Liver (tissue), 9 donors: Measurements from ENCODE around the gene TMTC1. TPM values are rescaled to one million over a fixed set of nuclear protein-coding genes. Genes with fewer than 3 reads are reported as not detected.

Source experiments
- DNase-seq: peaks from one replicate; pipeline ENCODE4 v3.0.0-alpha.2; 2017; ENCODE audit warnings: low spot score
- H3K27ac ChIP-seq, 2 donors: one replicate each; pipeline ENCODE4 v1.7.0; 2013; ENCODE audit warnings: inconsistent platforms in 2 of 2, low read length in 2 of 2, control low read depth in 1 of 2, low read depth in 1 of 2, mild to moderate bottlenecking in 1 of 2
- H3K27me3 ChIP-seq, 4 donors: one replicate each; pipeline versions ENCODE4 v1.6.1 to v1.7.0; 2013; ENCODE audit warnings: low read length in 3 of 4, inconsistent platforms in 1 of 4, mild to moderate bottlenecking in 1 of 4, moderate library complexity in 1 of 4; ENCODE audit not compliant: control insufficient read depth in 4 of 4, insufficient read depth in 4 of 4
- H3K36me3 ChIP-seq, 4 donors: one replicate each; pipeline versions ENCODE4 v1.6.1 to v1.7.0; 2013; ENCODE audit warnings: low read length in 3 of 4, mild to moderate bottlenecking in 3 of 4, low read depth in 1 of 4, moderate library complexity in 1 of 4; ENCODE audit not compliant: control insufficient read depth in 4 of 4, insufficient read depth in 3 of 4
- H3K4me1 ChIP-seq, 4 donors: one replicate each; pipeline versions ENCODE4 v1.6.1 to v1.7.0; 2013; ENCODE audit warnings: low read length in 3 of 4, mild to moderate bottlenecking in 3 of 4, moderate library complexity in 1 of 4; ENCODE audit not compliant: control insufficient read depth in 4 of 4, insufficient read depth in 4 of 4
- H3K4me3 ChIP-seq, 3 donors: one replicate each; pipeline versions ENCODE4 v1.6.1 to v1.7.0; 2013; ENCODE audit warnings: low read length in 3 of 3, control low read depth in 1 of 3, low read depth in 1 of 3, mild to moderate bottlenecking in 1 of 3
- H3K9ac ChIP-seq, 2 donors: one replicate each; pipeline ENCODE4 v1.7.0; 2013; ENCODE audit warnings: low read length in 2 of 2, mild to moderate bottlenecking in 2 of 2, moderate library complexity in 2 of 2, control low read depth in 1 of 2, low read depth in 1 of 2
- H3K9me3 ChIP-seq, 4 donors: one replicate each; pipeline versions ENCODE4 v1.6.1 to v1.7.0; 2013; ENCODE audit warnings: low read length in 3 of 4; ENCODE audit not compliant: control insufficient read depth in 4 of 4
- ATF3 ChIP-seq: IDR thresholded peaks from 2 replicates; pipeline ENCODE4 v1.6.1; 2016; ENCODE audit warnings: antibody characterized with exemption
- EGR1 ChIP-seq, 2 donors: IDR thresholded peaks; 2 replicates each; pipeline ENCODE4 v1.6.1; 2016 to 2018; ENCODE audit warnings: antibody characterized with exemption in 2 of 2, low read depth in 2 of 2
- FOXA1 ChIP-seq: IDR thresholded peaks from 2 replicates; pipeline ENCODE4 v1.6.1; 2016; ENCODE audit warnings: antibody characterized with exemption
- FOXA2 ChIP-seq: IDR thresholded peaks from 2 replicates; pipeline ENCODE4 v1.6.1; 2016; ENCODE audit warnings: antibody characterized with exemption
- GABPA ChIP-seq, 2 donors: IDR thresholded peaks in 1 of 2; conservative IDR thresholded peaks in 1 of 2; 2 replicates each; pipeline ENCODE4 v1.6.1; 2016; ENCODE audit warnings: antibody characterized with exemption in 2 of 2, mild to moderate bottlenecking in 1 of 2, moderate library complexity in 1 of 2
- HNF4A ChIP-seq, 2 donors: conservative IDR thresholded peaks; 2 replicates each; pipeline ENCODE4 v1.6.1; 2016; ENCODE audit warnings: antibody characterized with exemption in 2 of 2, mild to moderate bottlenecking in 2 of 2
- HNF4G ChIP-seq: IDR thresholded peaks from 2 replicates; pipeline ENCODE4 v1.6.1; 2016; ENCODE audit warnings: antibody characterized with exemption
- JUND ChIP-seq, 2 donors: IDR thresholded peaks; 2 replicates each; pipeline ENCODE4 v1.6.1; 2016; ENCODE audit warnings: antibody characterized with exemption in 2 of 2
- NR2F2 ChIP-seq: IDR thresholded peaks from 2 replicates; pipeline ENCODE4 v1.6.1; 2016; ENCODE audit warnings: antibody characterized with exemption
- REST ChIP-seq: IDR thresholded peaks from 2 replicates; pipeline ENCODE4 v1.6.1; 2016; ENCODE audit warnings: antibody characterized with exemption, mild to moderate bottlenecking
- RXRA ChIP-seq, 2 donors: IDR thresholded peaks; 2 replicates each; pipeline ENCODE4 v1.6.1; 2017 to 2018; ENCODE audit warnings: antibody characterized with exemption in 2 of 2, mild to moderate bottlenecking in 1 of 2
- SP1 ChIP-seq: IDR thresholded peaks from 2 replicates; pipeline ENCODE4 v1.6.1; 2018; ENCODE audit warnings: antibody characterized with exemption, mild to moderate bottlenecking
- TAF1 ChIP-seq: conservative IDR thresholded peaks from 2 replicates; pipeline ENCODE4 v1.6.1; 2016; ENCODE audit warnings: antibody characterized with exemption, mild to moderate bottlenecking
- YY1 ChIP-seq: IDR thresholded peaks from 2 replicates; pipeline ENCODE4 v1.6.1; 2016; ENCODE audit warnings: antibody characterized with exemption, mild to moderate bottlenecking
- WGBS: extraction: QIAGEN DNeasy Blood & Tissue Kit; methylation state at CpG from one replicate; pipeline ENCODE4 v1.1.7; 2013; 5-methylcytosine and 5-hydroxymethylcytosine counted together
- polyA plus RNA-seq, 2 donors: library from polyadenylated mRNA; stranded (reverse) in 1 of 2; unstranded in 1 of 2; fragments of 200-250 nt in 1 of 2; fragments of >200 nt in 1 of 2; fragmentation: Nextera tagmentation in 1 of 2; extraction: Ambion mirVana in 1 of 2; gene quantifications; one replicate each; pipeline versions ENCODE4 v1.2.1 to v1.2.3, GENCODE V29; 2013 to 2015
- total RNA-seq, 2 donors: library from RNA; depleted of rRNA; stranded (reverse); fragments of >200 nt; gene quantifications; one replicate each; pipeline ENCODE4 v1.2.3, GENCODE V29; 2014
- TF ChIP-seq, protein P1 (sequence below): IDR thresholded peaks from 2 replicates; pipeline ENCODE4 v1.6.1; 2016; ENCODE audit warnings: antibody characterized with exemption
- TF ChIP-seq, protein P2 (sequence below): IDR thresholded peaks from 2 replicates; pipeline ENCODE4 v1.6.1; 2016; ENCODE audit warnings: antibody characterized with exemption
- TF ChIP-seq, protein P3 (sequence below): fragments of 150-350 bp; IDR thresholded peaks from 2 replicates; pipeline ENCODE4 v1.5.1; 2017; ENCODE audit warnings: improper control_type of control experiment, low read depth, low read length; ENCODE audit not compliant: missing input control
- donor health status: healthy.
- donor health status: healthy.
- donor health status: healthy.
- donor health status: healthy.
- donor health status: healthy.

The TMTC1 gene
- total and polyA plus RNA-seq, 4 donors, result 0.76 to 3.3 (median 2.1) TPM

DNA sequence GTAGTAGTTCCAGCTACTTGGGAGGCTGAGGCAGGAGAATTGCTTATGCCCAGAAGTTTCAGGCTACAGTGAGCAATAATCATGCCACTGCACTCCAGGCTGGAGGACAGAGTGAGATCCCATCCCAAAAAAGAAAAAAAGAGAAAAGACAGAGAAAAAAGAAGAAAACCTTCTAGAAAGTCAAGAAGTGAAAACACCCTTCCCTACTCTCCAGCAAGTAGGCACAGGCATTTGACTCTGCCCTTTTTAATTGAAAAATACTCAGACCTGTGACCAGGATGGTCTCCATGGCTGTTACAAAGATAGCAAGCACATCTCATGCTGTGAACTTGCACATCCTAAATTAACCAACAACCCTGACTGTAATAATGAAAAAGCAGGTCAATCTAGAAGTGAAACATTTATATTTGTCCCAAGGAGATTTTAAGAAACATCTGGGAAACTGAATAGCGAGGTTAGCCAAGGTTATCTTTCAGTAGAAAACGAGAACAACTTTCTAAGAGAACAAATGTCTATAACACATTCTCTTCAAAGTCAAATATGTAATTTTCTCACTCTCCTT is 2.0 kb downstream of the TMTC1 start:
- peaks cover 4 to 17% (median 6%) of the 10 kb centered on the region in 4 donors for H3K4me1 ChIP-seq
- peak overlapping the region in 2 of 3 donors; percentile 80 to 96 for H3K4me3 ChIP-seq
- TF ChIP-seq HNF4A (conservative IDR thresholded peaks at IDR 0.05), result no peak
- no peak for TF ChIP-seq FOXA2
- no peak for TF ChIP-seq GABPA (IDR thresholded peaks at IDR 0.05 in 1 of 2, conservative IDR thresholded peaks at IDR 0.05 in 1 of 2)
- TF ChIP-seq, protein P1, sequence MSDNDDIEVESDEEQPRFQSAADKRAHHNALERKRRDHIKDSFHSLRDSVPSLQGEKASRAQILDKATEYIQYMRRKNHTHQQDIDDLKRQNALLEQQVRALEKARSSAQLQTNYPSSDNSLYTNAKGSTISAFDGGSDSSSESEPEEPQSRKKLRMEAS, result no peak
- no peak for TF ChIP-seq ATF3
- no peak for TF ChIP-seq JUND (IDR thresholded peaks at IDR 0.05)
- TF ChIP-seq TAF1, result no peak
- no peak for TF ChIP-seq NR2F2
- no peak for TF ChIP-seq HNF4G
- TF ChIP-seq, protein P2, sequence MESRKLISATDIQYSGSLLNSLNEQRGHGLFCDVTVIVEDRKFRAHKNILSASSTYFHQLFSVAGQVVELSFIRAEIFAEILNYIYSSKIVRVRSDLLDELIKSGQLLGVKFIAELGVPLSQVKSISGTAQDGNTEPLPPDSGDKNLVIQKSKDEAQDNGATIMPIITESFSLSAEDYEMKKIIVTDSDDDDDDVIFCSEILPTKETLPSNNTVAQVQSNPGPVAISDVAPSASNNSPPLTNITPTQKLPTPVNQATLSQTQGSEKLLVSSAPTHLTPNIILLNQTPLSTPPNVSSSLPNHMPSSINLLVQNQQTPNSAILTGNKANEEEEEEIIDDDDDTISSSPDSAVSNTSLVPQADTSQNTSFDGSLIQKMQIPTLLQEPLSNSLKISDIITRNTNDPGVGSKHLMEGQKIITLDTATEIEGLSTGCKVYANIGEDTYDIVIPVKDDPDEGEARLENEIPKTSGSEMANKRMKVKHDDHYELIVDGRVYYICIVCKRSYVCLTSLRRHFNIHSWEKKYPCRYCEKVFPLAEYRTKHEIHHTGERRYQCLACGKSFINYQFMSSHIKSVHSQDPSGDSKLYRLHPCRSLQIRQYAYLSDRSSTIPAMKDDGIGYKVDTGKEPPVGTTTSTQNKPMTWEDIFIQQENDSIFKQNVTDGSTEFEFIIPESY, result no peak
- TF ChIP-seq FOXA1, result no peak
- no peak for TF ChIP-seq YY1
- TF ChIP-seq REST, result no peak
- no peak for TF ChIP-seq RXRA (IDR thresholded peaks at IDR 0.05)
- TF ChIP-seq SP1, result no peak
- no peak for TF ChIP-seq EGR1 (IDR thresholded peaks at IDR 0.05; ENCODE audit: low read depth in 2 of 2)
- TF ChIP-seq, protein P3, sequence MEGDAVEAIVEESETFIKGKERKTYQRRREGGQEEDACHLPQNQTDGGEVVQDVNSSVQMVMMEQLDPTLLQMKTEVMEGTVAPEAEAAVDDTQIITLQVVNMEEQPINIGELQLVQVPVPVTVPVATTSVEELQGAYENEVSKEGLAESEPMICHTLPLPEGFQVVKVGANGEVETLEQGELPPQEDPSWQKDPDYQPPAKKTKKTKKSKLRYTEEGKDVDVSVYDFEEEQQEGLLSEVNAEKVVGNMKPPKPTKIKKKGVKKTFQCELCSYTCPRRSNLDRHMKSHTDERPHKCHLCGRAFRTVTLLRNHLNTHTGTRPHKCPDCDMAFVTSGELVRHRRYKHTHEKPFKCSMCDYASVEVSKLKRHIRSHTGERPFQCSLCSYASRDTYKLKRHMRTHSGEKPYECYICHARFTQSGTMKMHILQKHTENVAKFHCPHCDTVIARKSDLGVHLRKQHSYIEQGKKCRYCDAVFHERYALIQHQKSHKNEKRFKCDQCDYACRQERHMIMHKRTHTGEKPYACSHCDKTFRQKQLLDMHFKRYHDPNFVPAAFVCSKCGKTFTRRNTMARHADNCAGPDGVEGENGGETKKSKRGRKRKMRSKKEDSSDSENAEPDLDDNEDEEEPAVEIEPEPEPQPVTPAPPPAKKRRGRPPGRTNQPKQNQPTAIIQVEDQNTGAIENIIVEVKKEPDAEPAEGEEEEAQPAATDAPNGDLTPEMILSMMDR, result no peak
- no peaks in the 10 kb centered on the region for H3K36me3 ChIP-seq
- no peak for DNase-seq
- no peak overlapping the region for H3K27ac ChIP-seq
- 70% methylated on average over 2 of the region's 2 CpGs for WGBS
- no peaks in the 10 kb centered on the region for H3K9me3 ChIP-seq
- no peaks in the 10 kb centered on the region for H3K27me3 ChIP-seq
- H3K9ac ChIP-seq, result no peak overlapping the region
